Stomach (tissue), 9 donors: ENCODE data around the gene KAZALD1. TPM values are rescaled to one million over a fixed set of nuclear protein-coding genes. Genes with fewer than 3 reads are reported as not detected.
A peak's percentile ranks its signal among the peaks of the same experiment; 100 is the strongest.

Source experiments
- DNase-seq, 2 donors: peaks; one replicate each; pipeline versions ENCODE4 v3.0.0 to v3.0.0-alpha.2; 2013 to 2019
- H3K27ac ChIP-seq, 5 donors: fragments of 200-600 bp in 4 of 5; sonication (generic) in 4 of 5; one replicate each; pipeline ENCODE4 v1.5.1; 2013 to 2019; ENCODE audit warnings: mild to moderate bottlenecking in 1 of 5, moderate library complexity in 1 of 5
- H3K27me3 ChIP-seq, 3 donors: fragments of 200-600 bp; sonication (generic); one replicate each; pipeline ENCODE4 v1.5.1; 2017 to 2019; ENCODE audit warnings: mixed run types in 1 of 3
- H3K36me3 ChIP-seq, 4 donors: fragments of 200-600 bp; sonication (generic); 1 replicate in 3 of 4; 2 replicates in 1 of 4; pipeline ENCODE4 v1.5.1; 2016 to 2019
- H3K4me1 ChIP-seq, 4 donors: fragments of 200-600 bp; sonication (generic); one replicate each; pipeline ENCODE4 v1.5.1; 2016 to 2019
- H3K4me3 ChIP-seq, 4 donors: fragments of 200-600 bp; sonication (generic) in 3 of 4; one replicate each; pipeline ENCODE4 v1.5.1; 2016 to 2019; ENCODE audit warnings: mild to moderate bottlenecking in 1 of 4
- H3K9me3 ChIP-seq, 4 donors: fragments of 200-600 bp; sonication (generic); one replicate each; pipeline ENCODE4 v1.5.1; 2016 to 2019
- CTCF ChIP-seq, 7 experiments: fragments of 450-650 bp in 4 of 7; fragments of 200-600 bp in 3 of 7; sonication (generic) in 3 of 7; IDR thresholded peaks; one replicate each; pipeline ENCODE4 v1.5.1; 2016 to 2019; ENCODE audit warnings: antibody characterized with exemption in 7 of 7, control low read depth in 2 of 7, mild to moderate bottlenecking in 1 of 7
- EP300 ChIP-seq: sonication (generic); formaldehyde crosslinking; IDR thresholded peaks from one replicate; pipeline ENCODE4 v1.6.1; 2017; ENCODE audit warnings: antibody characterized with exemption
- POLR2A ChIP-seq, 4 donors: fragments of 450-650 bp; IDR thresholded peaks; one replicate each; pipeline ENCODE4 v1.6.1; 2016; ENCODE audit warnings: antibody characterized with exemption in 4 of 4, control low read depth in 2 of 4, mild to moderate bottlenecking in 1 of 4, moderate library complexity in 1 of 4
- POLR2AphosphoS5 ChIP-seq, 3 donors: sonication (generic); formaldehyde crosslinking; IDR thresholded peaks; one replicate each; pipeline ENCODE4 v1.6.1; 2016; ENCODE audit warnings: antibody characterized with exemption in 3 of 3
- WGBS, 5 donors: extraction: QIAGEN DNeasy Blood & Tissue Kit in 3 of 5; methylation state at CpG; one replicate each; pipeline versions ENCODE4 v1.1.5 to v1.1.7; 2013 to 2018; 5-methylcytosine and 5-hydroxymethylcytosine counted together
- intact Hi-C: fragments of 100-400 bp; cut with DNase I; formaldehyde crosslinking; loops from one replicate; pipeline ENCODE4 v1.15.1; 2023; ENCODE audit warnings: low total_unique reads
- polyA plus RNA-seq, 3 donors: library from polyadenylated mRNA; stranded (reverse); fragments of 200-250 nt; gene quantifications; one replicate each; pipeline ENCODE4 v1.2.3, GENCODE V29; 2013
- total RNA-seq, 5 donors: library from RNA; depleted of rRNA; stranded (reverse); fragments of >200 nt; gene quantifications; one replicate each; pipeline versions ENCODE4 v1.1.0 to v1.2.3, GENCODE V29; 2014 to 2016
- donor health status: healthy with polysubstance abuse.
- donor health status: Bipolar disorder and iron deficiency.
- donor health status: healthy.

KAZALD1 gene
- total and polyA plus RNA-seq, 8 donors: 2.2 to 35.5 (median 12.0) TPM; not detected in 1

- TF ChIP-seq EP300: no peak
- TF ChIP-seq POLR2A (IDR thresholded peaks at IDR 0.05): no peak
- no peak for TF ChIP-seq CTCF (IDR thresholded peaks at IDR 0.05)
- no peak for TF ChIP-seq POLR2AphosphoS5 (IDR thresholded peaks at IDR 0.05)
- H3K36me3 ChIP-seq: no peaks in the 10 kb centered on the region
- H3K9me3 ChIP-seq: no peaks in the 10 kb centered on the region
- H3K4me3 ChIP-seq: no peak overlapping the region
- no peak overlapping the region for H3K27ac ChIP-seq
- DNase-seq: no peak
- intact Hi-C loops: no loop called here
- peaks cover 15 to 64% (median 44%) of the 10 kb centered on the region in 3 donors for H3K27me3 ChIP-seq
- H3K4me1 ChIP-seq: peaks cover 22 to 45% (median 42%) of the 10 kb centered on the region in 4 donors
- WGBS, 5 donors: 28 to 61% (median 35%) methylated on average over 14 to 25 of the region's 25 CpGs
Observed at GRCh38 chr10:101046332-101047238, 15.2 kb upstream of the KAZALD1 start.

- no peak for DNase-seq
- Histone ChIP-seq H3K36me3 (no peaks in the 10 kb centered on the region), H3K9me3 (no peaks in the 10 kb centered on the region), H3K27ac (no peak overlapping the region), H3K27me3 (peaks cover 15 to 71% (median 44%) of the 10 kb centered on the region in 3 donors), H3K4me3 (no peak overlapping the region), H3K4me1 (peaks cover 19 to 38% (median 36%) of the 10 kb centered on the region in 4 donors)
- TF ChIP-seq EP300 (no peak), POLR2A (IDR thresholded peaks at IDR 0.05) (no peak), POLR2AphosphoS5 (IDR thresholded peaks at IDR 0.05) (no peak), CTCF (IDR thresholded peaks at IDR 0.05) (no peak)
- 23 to 32% (median 28%) methylated on average over 16 of the region's 16 CpGs for WGBS, 5 donors
- intact Hi-C loops: no loop called here
Observed at GRCh38 chr10:101047268-101047667, 14.5 kb upstream of the KAZALD1 start.

- no peak overlapping the region for H3K4me3 ChIP-seq
- no peak overlapping the region for H3K27ac ChIP-seq
- no peaks in the 10 kb centered on the region for H3K36me3 ChIP-seq
- intact Hi-C loops: no loop called here
- peaks cover 15 to 75% (median 44%) of the 10 kb centered on the region in 3 donors for H3K27me3 ChIP-seq
- peaks cover 14 to 33% (median 30%) of the 10 kb centered on the region in 4 donors for H3K4me1 ChIP-seq
- 12 to 19% (median 12%) methylated on average over 55 to 62 of the region's 62 CpGs for WGBS, 5 donors
- no peaks in the 10 kb centered on the region for H3K9me3 ChIP-seq
- peak in 1 of 2 donors; percentile 63 for DNase-seq
- TF ChIP-seq CTCF (IDR thresholded peaks at IDR 0.05): peak in 1 of 7 experiments; percentile 9
- no peak for TF ChIP-seq POLR2AphosphoS5 (IDR thresholded peaks at IDR 0.05)
Observed at GRCh38 chr10:101047961-101048892, 13.6 kb upstream of the KAZALD1 start.
